IMR-90 (cell line): ENCODE results near the gene CD3E. TPM values are rescaled to one million over a fixed set of nuclear protein-coding genes. Genes with fewer than 3 reads are reported as not detected.

Experiments used
- ATAC-seq: fragments of 200-7000 bp; cut with Tn5 transposase; 2 replicates; pipeline ENCODE4 v1.9.1; 2020; ENCODE audit warnings: low read depth, mild to moderate bottlenecking, moderate library complexity
- BruUV-seq: library from RNA; stranded (reverse); fragments of 400-500 nt; replicated peaks from 2 replicates; lab custom pipeline; 2021; lab: Mats Ljungman, UMichigan
- CTCF ChIA-PET: fragments of 300-600 bp; formaldehyde crosslinking; extraction: SDS; loops from one replicate; lab custom pipeline; 2021; ENCODE audit warnings: antibody characterized with exemption; lab: Yijun Ruan, JAX
- POLR2A ChIA-PET: fragments of 300-600 bp; sonication (Branson Sonifier 250); formaldehyde crosslinking; loops from one replicate; lab custom pipeline; 2022; ENCODE audit warnings: antibody characterized with exemption; ENCODE audit not compliant: unreplicated experiment; lab: Charles Lee
- DNase-seq: peaks from one replicate; pipeline ENCODE4 v3.0.0; 2013
- H2AFZ ChIP-seq: replicated peaks from 2 replicates; pipeline ENCODE3; 2013; ENCODE audit warnings: low read length, mild to moderate bottlenecking; ENCODE audit not compliant: poor library complexity
- H2AK5ac ChIP-seq: 2 replicates; pipeline ENCODE4 v1.6.1; 2013; ENCODE audit warnings: low read depth, low read length, inconsistent platforms
- H2AK9ac ChIP-seq: replicated peaks from 2 replicates; pipeline ENCODE3; 2013; ENCODE audit warnings: mild to moderate bottlenecking, low read depth, low read length, moderate library complexity; ENCODE audit not compliant: poor library complexity
- H2BK120ac ChIP-seq: 2 replicates; pipeline ENCODE4 v1.6.1; 2013; ENCODE audit warnings: low read depth, low read length, inconsistent platforms
- H2BK15ac ChIP-seq: 3 replicates; pipeline ENCODE4 v1.6.1; 2013; ENCODE audit warnings: low read depth, low read length, inconsistent platforms
- H2BK20ac ChIP-seq: 2 replicates; pipeline ENCODE4 v1.6.1; 2013; ENCODE audit warnings: low read depth, mild to moderate bottlenecking, inconsistent platforms, low read length, moderate library complexity
- H2BK5ac ChIP-seq: 2 replicates; pipeline ENCODE4 v1.6.1; 2013; ENCODE audit warnings: mild to moderate bottlenecking, low read depth, low read length, inconsistent platforms; ENCODE audit not compliant: poor library complexity, severe bottlenecking
- H3K14ac ChIP-seq: replicated peaks from 2 replicates; pipeline ENCODE4 v1.6.1; 2013; ENCODE audit warnings: low read depth, low read length, inconsistent platforms
- H3K18ac ChIP-seq: 2 replicates; pipeline ENCODE4 v1.6.1; 2013; ENCODE audit warnings: low read depth, low read length, control low read depth
- H3K23ac ChIP-seq: 2 replicates; pipeline ENCODE4 v1.6.1; 2013; ENCODE audit warnings: low read depth, low read length, inconsistent platforms
- H3K27ac ChIP-seq: 2 replicates; pipeline ENCODE4 v1.5.1; 2013; ENCODE audit warnings: mild to moderate bottlenecking, control low read depth, low read length; ENCODE audit not compliant: insufficient read depth
- H3K27me3 ChIP-seq: 2 replicates; pipeline ENCODE4 v1.6.1; 2013; ENCODE audit warnings: low read length; ENCODE audit not compliant: control insufficient read depth, insufficient read depth
- H3K36me3 ChIP-seq: 2 replicates; pipeline ENCODE4 v1.6.1; 2013; ENCODE audit warnings: low read length, mixed read lengths; ENCODE audit not compliant: control insufficient read depth, insufficient read depth
- H3K4ac ChIP-seq: 2 replicates; pipeline ENCODE4 v1.6.1; 2013; ENCODE audit warnings: low read depth, low read length, inconsistent platforms
- H3K4me1 ChIP-seq: 2 replicates; pipeline ENCODE4 v1.6.1; 2013; ENCODE audit warnings: low read length, mixed read lengths; ENCODE audit not compliant: control insufficient read depth, insufficient read depth
- H3K4me2 ChIP-seq: 2 replicates; pipeline ENCODE4 v1.6.1; 2013; ENCODE audit warnings: low read depth, mild to moderate bottlenecking, control low read depth, low read length, moderate library complexity
- H3K4me3 ChIP-seq: 2 replicates; pipeline ENCODE4 v1.5.1; 2013; ENCODE audit warnings: low read depth, mild to moderate bottlenecking, control low read depth, low read length, moderate library complexity; ENCODE audit not compliant: insufficient read depth
- H3K56ac ChIP-seq: 2 replicates; pipeline ENCODE4 v1.6.1; 2013; ENCODE audit warnings: low read length, inconsistent platforms; ENCODE audit not compliant: insufficient read depth; ENCODE audit errors: extremely low read depth
- H3K79me1 ChIP-seq, 2 experiments: 2 replicates each; pipeline ENCODE4 v1.6.1; 2013; ENCODE audit warnings: low read length in 2 of 2, inconsistent platforms in 1 of 2, low read depth in 1 of 2
- H3K9ac ChIP-seq: 2 replicates; pipeline ENCODE4 v1.6.1; 2013; ENCODE audit warnings: low read depth, low read length, control low read depth
- H3K9me1 ChIP-seq: 2 replicates; pipeline ENCODE4 v1.6.1; 2013; ENCODE audit warnings: low read length, inconsistent platforms; ENCODE audit not compliant: insufficient read depth
- H3K9me3 ChIP-seq: 2 replicates; pipeline ENCODE4 v1.6.1; 2013; ENCODE audit warnings: low read length; ENCODE audit not compliant: control insufficient read depth, insufficient read depth
- H4K20me1 ChIP-seq: 2 replicates; pipeline ENCODE4 v1.6.1; 2013; ENCODE audit warnings: low read length, inconsistent platforms; ENCODE audit not compliant: insufficient read depth
- H4K5ac ChIP-seq: 2 replicates; pipeline ENCODE4 v1.6.1; 2013; ENCODE audit warnings: mild to moderate bottlenecking, low read depth, low read length, control low read depth
- H4K8ac ChIP-seq, 2 experiments: 2 replicates each; pipeline ENCODE4 v1.6.1; 2013; ENCODE audit warnings: low read depth in 2 of 2, low read length in 2 of 2, control low read depth in 1 of 2, inconsistent platforms in 1 of 2
- H4K91ac ChIP-seq: 2 replicates; pipeline ENCODE4 v1.6.1; 2013; ENCODE audit warnings: low read depth, low read length, inconsistent platforms; ENCODE audit not compliant: insufficient read depth
- CEBPB ChIP-seq: IDR thresholded peaks from 2 replicates; pipeline ENCODE4 v1.6.1; 2012; ENCODE audit warnings: low read depth, low read length, improper control_type of control experiment
- FOS ChIP-seq: fragments of 150-350 bp; IDR thresholded peaks from 2 replicates; pipeline ENCODE4 v1.6.1; 2016; ENCODE audit warnings: low read depth, low read length
- MAFK ChIP-seq: IDR thresholded peaks from 2 replicates; pipeline ENCODE4 v1.6.1; 2012; ENCODE audit warnings: low read depth, low read length, improper control_type of control experiment
- NFE2L2 ChIP-seq: fragments of 150-350 bp; IDR thresholded peaks from 2 replicates; pipeline ENCODE4 v1.6.1; 2016; ENCODE audit warnings: low read depth, mild to moderate bottlenecking, low read length
- POLR2A ChIP-seq: IDR thresholded peaks from 2 replicates; pipeline ENCODE4 v1.6.1; 2012; ENCODE audit warnings: mild to moderate bottlenecking, low read depth, low read length
- RCOR1 ChIP-seq: IDR thresholded peaks from 2 replicates; pipeline ENCODE4 v1.6.1; 2012; ENCODE audit warnings: mild to moderate bottlenecking, low read length, improper control_type of control experiment; ENCODE audit not compliant: insufficient replicate concordance
- RFX5 ChIP-seq: IDR thresholded peaks from 2 replicates; pipeline ENCODE4 v1.8.0; 2012; ENCODE audit warnings: low read depth, mild to moderate bottlenecking, low read length, moderate library complexity
- WGBS, 2 experiments: methylation state at CpG; one replicate each; pipeline versions ENCODE4 v1.1.5 to v1.1.7; 2013; ENCODE audit warnings: missing lambda C conversion rate in 2 of 2; ENCODE audit not compliant: insufficient read length in 1 of 2; ENCODE audit errors: extremely low coverage in 2 of 2; 5-methylcytosine and 5-hydroxymethylcytosine counted together
- dilution Hi-C: fragments of 300-500 bp; cut with HindIII; formaldehyde crosslinking; loops from one replicate; pipeline ENCODE4 v1.14.3; 2018; ENCODE audit warnings: low sequenced_read_pairs; ENCODE audit not compliant: unreplicated experiment
- in situ Hi-C: fragments of 300-500 bp; cut with MboI; formaldehyde crosslinking; loops from 3 replicates; pipeline ENCODE4 v1.14.3; 2019; ENCODE audit warnings: low sequenced_read_pairs, inconsistent platforms, mixed read lengths
- intact Hi-C: fragments of 100-400 bp; cut with micrococcal nuclease; formaldehyde crosslinking; loops from 2 replicates; pipeline ENCODE4 v1.10.0; 2022
- polyA plus RNA-seq, 3 experiments: library from polyadenylated mRNA; depleted of rRNA; stranded (reverse); fragments of >200 nt; gene quantifications; 2 replicates each; pipeline ENCODE4 v1.2.3, GENCODE V29; 2012; ENCODE audit warnings: low replicate concordance in 1 of 3
- total RNA-seq: library from RNA; depleted of rRNA; stranded (reverse); fragments of >200 nt; gene quantifications from 2 replicates; pipeline ENCODE4 v1.2.3, GENCODE V29; 2012
- TF ChIP-seq, protein P1 (sequence below): fragments of 150-350 bp; IDR thresholded peaks from 2 replicates; pipeline ENCODE4 v1.6.1; 2017; ENCODE audit warnings: mild to moderate bottlenecking, antibody characterized with exemption, low read length, low read depth
- TF ChIP-seq, protein P2 (sequence below): conservative IDR thresholded peaks from 2 replicates; pipeline ENCODE4 v1.5.1; 2012; ENCODE audit warnings: mild to moderate bottlenecking, low read depth, low read length, improper control_type of control experiment

Gene CD3E
- total and polyA plus RNA-seq, 2 of the 4 experiments (the other 2 are of a cell fraction), result not detected

GRCh38 chr11:118343248-118343647 lies 38.7 kb downstream of the CD3E start:
- Histone ChIP-seq H3K27me3 (peaks cover 16% of the 10 kb centered on the region), H2BK15ac (no peak overlapping the region), H3K9me1 (no peaks in the 10 kb centered on the region), H2AFZ (no peak overlapping the region), H3K4ac (no peak overlapping the region), H3K4me3 (no peak overlapping the region), H3K23ac (no peak overlapping the region), H3K56ac (no peak overlapping the region), H2BK5ac (no peak overlapping the region), H3K36me3 (no peaks in the 10 kb centered on the region), H4K8ac (no peak overlapping the region), H3K9ac (no peak overlapping the region), H3K4me2 (no peak overlapping the region), H3K18ac (no peak overlapping the region), H4K5ac (no peak overlapping the region), H3K79me1 (no peaks in the 10 kb centered on the region), H2AK5ac (no peak overlapping the region), H4K91ac (no peak overlapping the region), H2BK120ac (no peak overlapping the region), H3K9me3 (no peaks in the 10 kb centered on the region), H2AK9ac (no peak overlapping the region), H3K27ac (no peak overlapping the region), H3K4me1 (no peaks in the 10 kb centered on the region), H3K14ac (no peak overlapping the region), H4K20me1 (no peaks in the 10 kb centered on the region), H2BK20ac (no peak overlapping the region)
- ATAC-seq (no peak), DNase-seq (no peak)
- no TSS peak for BruUV-seq
- POLR2A ChIA-PET, result no interaction called here
- in situ Hi-C loops (no loop called here), intact Hi-C loops (no loop called here), dilution Hi-C loops (no loop called here)
- TF ChIP-seq MAFK (no peak), FOS (no peak), POLR2A (no peak), NFE2L2 (no peak), RCOR1 (no peak), RFX5 (no peak), CEBPB (no peak)
- TF ChIP-seq, protein P1, sequence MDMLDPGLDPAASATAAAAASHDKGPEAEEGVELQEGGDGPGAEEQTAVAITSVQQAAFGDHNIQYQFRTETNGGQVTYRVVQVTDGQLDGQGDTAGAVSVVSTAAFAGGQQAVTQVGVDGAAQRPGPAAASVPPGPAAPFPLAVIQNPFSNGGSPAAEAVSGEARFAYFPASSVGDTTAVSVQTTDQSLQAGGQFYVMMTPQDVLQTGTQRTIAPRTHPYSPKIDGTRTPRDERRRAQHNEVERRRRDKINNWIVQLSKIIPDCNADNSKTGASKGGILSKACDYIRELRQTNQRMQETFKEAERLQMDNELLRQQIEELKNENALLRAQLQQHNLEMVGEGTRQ, result no peak
- TF ChIP-seq, protein P2, sequence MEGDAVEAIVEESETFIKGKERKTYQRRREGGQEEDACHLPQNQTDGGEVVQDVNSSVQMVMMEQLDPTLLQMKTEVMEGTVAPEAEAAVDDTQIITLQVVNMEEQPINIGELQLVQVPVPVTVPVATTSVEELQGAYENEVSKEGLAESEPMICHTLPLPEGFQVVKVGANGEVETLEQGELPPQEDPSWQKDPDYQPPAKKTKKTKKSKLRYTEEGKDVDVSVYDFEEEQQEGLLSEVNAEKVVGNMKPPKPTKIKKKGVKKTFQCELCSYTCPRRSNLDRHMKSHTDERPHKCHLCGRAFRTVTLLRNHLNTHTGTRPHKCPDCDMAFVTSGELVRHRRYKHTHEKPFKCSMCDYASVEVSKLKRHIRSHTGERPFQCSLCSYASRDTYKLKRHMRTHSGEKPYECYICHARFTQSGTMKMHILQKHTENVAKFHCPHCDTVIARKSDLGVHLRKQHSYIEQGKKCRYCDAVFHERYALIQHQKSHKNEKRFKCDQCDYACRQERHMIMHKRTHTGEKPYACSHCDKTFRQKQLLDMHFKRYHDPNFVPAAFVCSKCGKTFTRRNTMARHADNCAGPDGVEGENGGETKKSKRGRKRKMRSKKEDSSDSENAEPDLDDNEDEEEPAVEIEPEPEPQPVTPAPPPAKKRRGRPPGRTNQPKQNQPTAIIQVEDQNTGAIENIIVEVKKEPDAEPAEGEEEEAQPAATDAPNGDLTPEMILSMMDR, result no peak
- CTCF ChIA-PET, result no interaction called here
- WGBS, 2 experiments, result 51% methylated on average over 7 of the region's 9 CpGs; no CpG with 5 or more reads in 1 of the 2 experiments
